Measurements from ENCODE around the gene RNF217. TPM values are rescaled to one million over a fixed set of nuclear protein-coding genes. Genes with fewer than 3 reads are reported as not detected.
A peak's percentile ranks its signal among the peaks of the same experiment; 100 is the strongest.

RNF217 gene
- total and polyA plus RNA-seq, 12 donors: 2.1 to 26.9 (median 13.0) TPM

DNA sequence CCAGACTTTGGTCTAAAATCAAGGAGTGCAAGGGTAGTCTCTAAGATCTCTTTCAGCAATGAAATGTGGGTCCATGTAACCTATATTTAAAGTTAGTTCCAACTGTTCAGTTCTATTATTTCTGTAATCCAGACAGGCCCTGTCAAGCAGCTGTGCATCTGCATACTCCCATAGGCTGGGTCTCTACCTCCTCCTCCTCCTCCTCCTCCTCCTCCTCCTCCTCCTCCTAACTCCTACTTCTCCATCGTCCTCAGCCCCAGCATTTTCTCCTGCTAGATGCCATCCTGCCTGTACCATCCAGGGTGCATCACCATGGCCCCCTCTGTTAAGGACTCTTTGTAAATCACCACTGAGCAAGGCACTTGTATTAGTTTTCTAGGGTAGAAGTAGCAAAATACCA is 138.9 kb downstream of the RNF217 start:
- Histone ChIP-seq H3K4me1 (peaks cover 0 to 26% (median 10%) of the 10 kb centered on the region in 9 donors), H3K36me3 (no peaks in the 10 kb centered on the region), H3K27ac (peak overlapping the region in 1 of 10 donors; percentile 61), H3K9me3 (no peaks in the 10 kb centered on the region), H3K4me3 (no peak overlapping the region), H3K27me3 (peaks cover 0 to 3% (median 0%) of the 10 kb centered on the region in 7 donors)
- intact Hi-C loops (cut with DNase I): loop anchor here in 5 of 10 donors (5.0 to 10.0 kb wide), 4 partner anchors 89 to 146 kb away; partner anchors contain the start of gene RNF217 (in 4 of the 5)
- ATAC-seq: no peak
- WGBS, 2 donors: 70 to 89% methylated on average over 1 of the region's 1 CpG
- TF ChIP-seq, protein P1, sequence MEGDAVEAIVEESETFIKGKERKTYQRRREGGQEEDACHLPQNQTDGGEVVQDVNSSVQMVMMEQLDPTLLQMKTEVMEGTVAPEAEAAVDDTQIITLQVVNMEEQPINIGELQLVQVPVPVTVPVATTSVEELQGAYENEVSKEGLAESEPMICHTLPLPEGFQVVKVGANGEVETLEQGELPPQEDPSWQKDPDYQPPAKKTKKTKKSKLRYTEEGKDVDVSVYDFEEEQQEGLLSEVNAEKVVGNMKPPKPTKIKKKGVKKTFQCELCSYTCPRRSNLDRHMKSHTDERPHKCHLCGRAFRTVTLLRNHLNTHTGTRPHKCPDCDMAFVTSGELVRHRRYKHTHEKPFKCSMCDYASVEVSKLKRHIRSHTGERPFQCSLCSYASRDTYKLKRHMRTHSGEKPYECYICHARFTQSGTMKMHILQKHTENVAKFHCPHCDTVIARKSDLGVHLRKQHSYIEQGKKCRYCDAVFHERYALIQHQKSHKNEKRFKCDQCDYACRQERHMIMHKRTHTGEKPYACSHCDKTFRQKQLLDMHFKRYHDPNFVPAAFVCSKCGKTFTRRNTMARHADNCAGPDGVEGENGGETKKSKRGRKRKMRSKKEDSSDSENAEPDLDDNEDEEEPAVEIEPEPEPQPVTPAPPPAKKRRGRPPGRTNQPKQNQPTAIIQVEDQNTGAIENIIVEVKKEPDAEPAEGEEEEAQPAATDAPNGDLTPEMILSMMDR (IDR thresholded peaks at IDR 0.05): no peak
- DNase-seq: no peak

DNA sequence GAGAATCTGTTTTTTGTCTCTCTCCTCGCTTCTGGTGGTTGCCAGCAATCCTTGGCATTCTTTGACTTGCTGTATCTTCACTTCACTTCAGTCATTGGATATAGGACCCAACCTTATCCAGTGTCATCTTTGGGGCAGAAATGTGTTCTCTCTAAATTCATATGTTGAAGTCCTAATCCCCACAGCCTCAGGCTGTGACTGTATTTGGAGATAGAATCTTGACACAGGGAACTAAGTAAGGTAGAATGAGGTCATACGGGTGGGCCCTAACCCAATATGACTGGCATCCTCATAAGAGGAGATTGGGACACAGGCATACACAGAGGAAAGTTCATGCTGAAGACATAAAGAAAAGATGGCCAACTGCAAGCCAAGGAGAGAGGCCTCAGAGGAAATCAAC is 139.4 kb downstream of the RNF217 start:
- ATAC-seq: no peak
- peak overlapping the region in 1 of 10 donors; percentile 61 for H3K27ac ChIP-seq
- no peak overlapping the region for H3K4me3 ChIP-seq
- 93% methylated on average over 2 of the region's 2 CpGs for WGBS, 2 donors
- TF ChIP-seq, protein P1 (IDR thresholded peaks at IDR 0.05): no peak
- peaks cover 0 to 26% (median 10%) of the 10 kb centered on the region in 9 donors for H3K4me1 ChIP-seq
- intact Hi-C loops (cut with DNase I): loop anchor here in 5 of 10 donors (5.0 to 10.0 kb wide), 4 partner anchors 89 to 147 kb away; partner anchors contain the start of gene RNF217 (in 4 of the 5)
- no peaks in the 10 kb centered on the region for H3K36me3 ChIP-seq
- H3K27me3 ChIP-seq: peaks cover 0 to 3% (median 0%) of the 10 kb centered on the region in 7 donors
- H3K9me3 ChIP-seq: no peaks in the 10 kb centered on the region
- no peak for DNase-seq

DNA sequence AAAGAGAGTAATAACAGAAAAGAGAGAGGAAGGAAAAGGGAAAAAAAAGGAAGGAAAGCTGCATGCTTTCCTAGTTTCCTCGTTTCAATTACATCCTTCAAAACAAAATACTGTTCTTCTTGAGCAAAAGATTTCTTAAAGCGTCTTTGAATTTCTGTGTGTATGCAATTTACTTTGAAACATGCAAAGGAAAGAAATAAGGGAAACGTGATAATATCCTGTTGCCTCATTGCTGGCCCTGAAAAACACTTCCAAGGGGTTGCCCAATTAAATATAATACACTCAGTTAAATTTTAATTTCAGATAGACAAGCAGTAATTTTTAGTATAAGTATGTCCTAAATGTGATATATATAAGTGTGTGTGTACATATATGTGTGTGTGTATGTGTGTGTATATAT is 140.2 kb downstream of the RNF217 start:
- Histone ChIP-seq H3K27me3 (peaks cover 0 to 3% (median 0%) of the 10 kb centered on the region in 7 donors), H3K36me3 (no peaks in the 10 kb centered on the region), H3K9me3 (no peaks in the 10 kb centered on the region), H3K4me3 (no peak overlapping the region), H3K4me1 (peaks cover 0 to 26% (median 10%) of the 10 kb centered on the region in 9 donors), H3K27ac (peak overlapping the region in 2 of 10 donors; percentile 33 to 61)
- TF ChIP-seq, protein P1 (IDR thresholded peaks at IDR 0.05): no peak
- 60 to 61% methylated on average over 3 of the region's 3 CpGs for WGBS, 2 donors
- ATAC-seq (no peak), DNase-seq (no peak)
- intact Hi-C loops (cut with DNase I): loop anchor here in 5 of 10 donors (5.0 to 10.0 kb wide), 4 partner anchors 90 to 148 kb away; partner anchors contain the start of gene RNF217 (in 4 of the 5)

DNA sequence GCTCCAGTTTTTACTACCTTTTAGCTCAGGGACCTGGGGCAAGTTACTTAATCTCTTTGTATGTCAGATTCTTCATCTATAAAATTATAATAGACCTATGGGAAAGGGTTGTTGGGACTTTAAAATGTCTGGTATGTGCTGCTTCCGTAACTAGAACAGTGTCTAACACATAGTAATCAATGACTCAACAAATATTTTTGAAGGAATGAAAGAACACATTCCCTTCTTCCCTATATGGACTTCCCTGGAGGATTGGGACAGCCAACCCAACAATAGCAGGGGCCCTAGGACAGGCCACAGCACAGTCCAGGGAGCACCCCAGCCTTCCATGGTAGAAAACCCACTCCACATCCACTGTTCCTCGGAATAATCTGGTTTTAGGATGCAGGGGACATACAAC is 140.7 kb downstream of the RNF217 start:
- Histone ChIP-seq H3K27ac (peak overlapping the region in 2 of 10 donors; percentile 33 to 61), H3K9me3 (no peaks in the 10 kb centered on the region), H3K27me3 (peaks cover 0 to 3% (median 0%) of the 10 kb centered on the region in 7 donors), H3K36me3 (no peaks in the 10 kb centered on the region), H3K4me3 (no peak overlapping the region), H3K4me1 (peaks cover 0 to 26% (median 10%) of the 10 kb centered on the region in 9 donors)
- ATAC-seq: peak in 4 of 8 donors; percentile 35 to 70 (median 58)
- TF ChIP-seq, protein P1 (IDR thresholded peaks at IDR 0.05): no peak
- WGBS, 2 donors: 86% methylated on average over 2 of the region's 2 CpGs
- DNase-seq: no peak
- intact Hi-C loops (cut with DNase I): loop anchor here in 5 of 10 donors (5.0 to 10.0 kb wide), 4 partner anchors 91 to 148 kb away; partner anchors contain the start of gene RNF217 (in 4 of the 5)
